ENCODE results near the gene CABP2. TPM values are rescaled to one million over a fixed set of nuclear protein-coding genes. Genes with fewer than 3 reads are reported as not detected.

The CABP2 gene
- total RNA-seq, 1 experiment from 2014 or later = not detected

- Histone ChIP-seq H2BK5ac (ENCODE audit: insufficient read length, low read length) (no peak overlapping the region), H4K8ac (replicated peaks; ENCODE audit: insufficient read length, low read depth, low read length) (no peak overlapping the region), H3K9ac (ENCODE audit: extremely low read depth, insufficient read length, low read length) (no peak overlapping the region), H3K4ac (ENCODE audit: low read depth, low read length) (no peak overlapping the region), H3K4me1 (ENCODE audit: insufficient read depth, low read length) (peaks cover 6% of the 10 kb centered on the region; the same call in 1 of the 2 replicates), H3K23ac (ENCODE audit: insufficient read length, low read depth, low read length) (no peak overlapping the region), H3K23me2 (ENCODE audit: insufficient read length, low read depth, low read length, poor library complexity, severe bottlenecking) (no peaks in the 10 kb centered on the region), H3K56ac (ENCODE audit: insufficient read length, low read depth, low read length) (no peak overlapping the region), H3K4me2 (ENCODE audit: insufficient read depth, insufficient read length, low read length) (no peak overlapping the region), H4K20me1 (ENCODE audit: control insufficient read depth, insufficient read depth, insufficient read length) (no peaks in the 10 kb centered on the region), H3K9me3 (ENCODE audit: control insufficient read depth, low read depth, low read length) (no peaks in the 10 kb centered on the region), H3K27ac (ENCODE audit: insufficient read length, low read depth, low read length) (no peak overlapping the region), H3K79me1 (ENCODE audit: insufficient read depth, low read depth, low read length, poor library complexity, severe bottlenecking) (no peaks in the 10 kb centered on the region), H2AK5ac (ENCODE audit: insufficient read length, low read length) (no peak overlapping the region), H4K91ac (ENCODE audit: insufficient read length, low read depth, low read length) (no peak overlapping the region), H2BK20ac (ENCODE audit: low read depth, low read length, poor library complexity, severe bottlenecking) (no peak overlapping the region), H2BK12ac (ENCODE audit: insufficient read length, low read depth, low read length) (no peak overlapping the region), H3K18ac (ENCODE audit: insufficient read length, low read depth, low read length) (no peak overlapping the region), H3K14ac (ENCODE audit: insufficient read depth, low read length) (no peak overlapping the region), H2AFZ (ENCODE audit: low read length) (no peak overlapping the region), H2BK15ac (ENCODE audit: low read depth, low read length) (no peak overlapping the region), H3K79me2 (ENCODE audit: insufficient read depth, low read length) (no peaks in the 10 kb centered on the region), H4K5ac (ENCODE audit: insufficient read length, low read depth, low read length) (no peak overlapping the region), H3K27me3 (ENCODE audit: insufficient read depth, low read length) (no peaks in the 10 kb centered on the region), H3T11ph (ENCODE audit: low read length) (no peak overlapping the region), H2BK120ac (ENCODE audit: low read depth, low read length, poor library complexity, severe bottlenecking) (no peak overlapping the region)
- Mint-ChIP-seq H3K4me1 (peaks cover 15% of the 10 kb centered on the region in 2 experiments), H3K36me3 (ENCODE audit: insufficient read depth in 1 of 3, low read depth in 3 of 3) (no peaks in the 10 kb centered on the region), H3K27ac (no peak overlapping the region; a peak in 1 of 7 replicates), H3K27me3 (ENCODE audit: low read depth) (peaks cover 4% of the 10 kb centered on the region), H3K4me3 (no peak overlapping the region), H3K9me3 (no peaks in the 10 kb centered on the region)
- WGBS (ENCODE audit: extremely low coverage, insufficient read length, low lambda C conversion rate) = no CpG with 5 or more reads among the region's 10 CpGs
- DNase-seq = no peak
- TF ChIP-seq, protein P1, sequence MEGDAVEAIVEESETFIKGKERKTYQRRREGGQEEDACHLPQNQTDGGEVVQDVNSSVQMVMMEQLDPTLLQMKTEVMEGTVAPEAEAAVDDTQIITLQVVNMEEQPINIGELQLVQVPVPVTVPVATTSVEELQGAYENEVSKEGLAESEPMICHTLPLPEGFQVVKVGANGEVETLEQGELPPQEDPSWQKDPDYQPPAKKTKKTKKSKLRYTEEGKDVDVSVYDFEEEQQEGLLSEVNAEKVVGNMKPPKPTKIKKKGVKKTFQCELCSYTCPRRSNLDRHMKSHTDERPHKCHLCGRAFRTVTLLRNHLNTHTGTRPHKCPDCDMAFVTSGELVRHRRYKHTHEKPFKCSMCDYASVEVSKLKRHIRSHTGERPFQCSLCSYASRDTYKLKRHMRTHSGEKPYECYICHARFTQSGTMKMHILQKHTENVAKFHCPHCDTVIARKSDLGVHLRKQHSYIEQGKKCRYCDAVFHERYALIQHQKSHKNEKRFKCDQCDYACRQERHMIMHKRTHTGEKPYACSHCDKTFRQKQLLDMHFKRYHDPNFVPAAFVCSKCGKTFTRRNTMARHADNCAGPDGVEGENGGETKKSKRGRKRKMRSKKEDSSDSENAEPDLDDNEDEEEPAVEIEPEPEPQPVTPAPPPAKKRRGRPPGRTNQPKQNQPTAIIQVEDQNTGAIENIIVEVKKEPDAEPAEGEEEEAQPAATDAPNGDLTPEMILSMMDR (conservative IDR thresholded peaks at IDR 0.05) = no peak
Observed at GRCh38 chr11:67562963-67563704, 39.9 kb upstream of the CABP2 start.
